Motor neuron (in vitro differentiated cells): ENCODE results near the gene NLRP11. TPM values are rescaled to one million over a fixed set of nuclear protein-coding genes. Genes with fewer than 3 reads are reported as not detected.
"Not testable (repeated sequence)": the region's sequence is repeated elsewhere in the genome, so short reads cannot be mapped to it uniquely, and the experiment has no call there.

Experiments
- ATAC-seq, 8 experiments: fragments of 200-7000 bp; cut with Tn5 transposase; replicated peaks in 6 of 8; 2 replicates each; pipeline ENCODE4 v1.8.0; 2021; ENCODE audit warnings: mild to moderate bottlenecking in 8 of 8, moderate library complexity in 8 of 8
- H3K27ac ChIP-seq, 2 donors: fragments of 250-450 bp; sonication (Bioruptor Pico); 2 replicates each; pipeline ENCODE4 v1.9.0; 2021; ENCODE audit warnings: antibody characterized with exemption in 2 of 2, mild to moderate bottlenecking in 2 of 2, moderate library complexity in 1 of 2
- H3K4me1 ChIP-seq, 2 donors: fragments of 250-450 bp; sonication (Bioruptor Pico); replicated peaks in 1 of 2; 2 replicates each; pipeline ENCODE4 v1.6.1; 2021; ENCODE audit warnings: antibody characterized with exemption in 2 of 2, mild to moderate bottlenecking in 2 of 2, moderate library complexity in 1 of 2
- H3K4me3 ChIP-seq, 5 donors: fragments of 250-450 bp; sonication (Bioruptor Pico); 2 replicates each; pipeline ENCODE4 v1.9.0; 2021; ENCODE audit warnings: antibody characterized with exemption in 5 of 5, mild to moderate bottlenecking in 5 of 5, moderate library complexity in 4 of 5
- WGBS, 10 experiments: fragments of 450-650 bp; shearing (Covaris generic); methylation state at CpG; one replicate each; pipeline ENCODE4 v1.0.0; 2022; 5-methylcytosine and 5-hydroxymethylcytosine counted together
- in situ Hi-C, 9 experiments: fragments of 400-800 bp; cut with MboI; loops; one replicate each; pipeline ENCODE4 v1.15.0; 2021; ENCODE audit warnings: low sequenced_read_pairs in 9 of 9, low pct_unique_long_range_greater_than_20kb in 2 of 9; ENCODE audit not compliant: unreplicated experiment in 9 of 9
- total RNA-seq, 8 experiments: library from RNA; unstranded; fragments of 300-600 nt; gene quantifications; 2 replicates each; pipeline versions ENCODE4 v1.2.3 to v1.2.4, GENCODE V29; 2022

The NLRP11 gene
- total RNA-seq, 8 experiments from 2014 or later, result 0.09 to 0.24 (median 0.14) TPM; not detected in 5

GRCh38 chr19:55766466-55766865 lies 65.3 kb downstream of the NLRP11 start:
- Histone ChIP-seq H3K27ac (no peak overlapping the region), H3K4me1 (no peaks in the 10 kb centered on the region), H3K4me3 (no peak overlapping the region)
- no peak for ATAC-seq
- 9 to 54% (median 30%) methylated on average over 3 to 7 of the region's 7 CpGs; no CpG with 5 or more reads in 4 of the 10 experiments for WGBS, 10 experiments
- in situ Hi-C loops, result no loop called here

DNA sequence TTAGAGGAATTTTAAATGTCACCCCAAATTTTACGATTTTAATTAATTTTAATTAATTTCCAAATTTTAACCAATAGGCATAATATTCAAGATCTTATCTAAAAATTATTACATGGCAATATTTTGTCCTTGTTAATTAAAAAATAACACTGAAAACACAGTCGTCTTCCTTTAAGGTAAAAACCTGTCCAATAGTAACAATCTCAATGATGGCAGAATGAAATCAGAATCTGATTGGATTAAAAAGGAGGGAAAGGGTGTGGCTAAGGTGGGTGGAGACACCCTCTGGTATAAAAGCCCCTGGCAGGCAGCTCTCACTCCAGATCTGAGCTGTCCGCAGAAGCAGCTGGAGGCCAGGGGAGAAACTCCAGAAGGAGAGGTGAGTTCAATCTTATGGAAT lies 73.0 kb downstream of the NLRP11 start, which contains the start of gene RFPL4A:
TSS of gene RFPL4A (plus strand) at position 301 of the 400 bp plus-strand sequence. CDS start 2,704 bp downstream, outside the sequence.
- ATAC-seq, in situ Hi-C loops, H3K4me1 ChIP-seq, H3K27ac ChIP-seq, H3K4me3 ChIP-seq: not testable (repeated sequence)
- WGBS, 10 experiments, result 50 to 100% (median 60%) methylated on average over 1 to 2 of the region's 3 CpGs; no CpG with 5 or more reads in 7 of the 10 experiments

- in situ Hi-C loops, ATAC-seq, H3K4me3 ChIP-seq, H3K27ac ChIP-seq, H3K4me1 ChIP-seq: not testable (repeated sequence)
- 7 to 80% (median 44%) methylated on average over 1 to 4 of the region's 4 CpGs; no CpG with 5 or more reads in 3 of the 10 experiments for WGBS, 10 experiments
These were observed 75.0 kb downstream of the NLRP11 start for GRCh38 chr19:55756808-55757207.

- no peak for ATAC-seq
- H3K4me1 ChIP-seq, result no peaks in the 10 kb centered on the region
- in situ Hi-C loops, result no loop called here
- H3K27ac ChIP-seq, result no peak overlapping the region
- 0 to 57% (median 21%) methylated on average over 2 to 3 of the region's 3 CpGs for WGBS, 10 experiments
- no peak overlapping the region for H3K4me3 ChIP-seq
These were observed 78.4 kb downstream of the NLRP11 start for GRCh38 chr19:55753401-55753800.

GRCh38 chr19:55750715-55751114 lies 81.1 kb downstream of the NLRP11 start:
- WGBS, 10 experiments, result 0 to 78% (median 42%) methylated on average over 2 to 6 of the region's 6 CpGs
- in situ Hi-C loops, result no loop called here
- Histone ChIP-seq H3K4me3 (no peak overlapping the region), H3K4me1 (no peaks in the 10 kb centered on the region), H3K27ac (no peak overlapping the region)
- no peak for ATAC-seq

DNA sequence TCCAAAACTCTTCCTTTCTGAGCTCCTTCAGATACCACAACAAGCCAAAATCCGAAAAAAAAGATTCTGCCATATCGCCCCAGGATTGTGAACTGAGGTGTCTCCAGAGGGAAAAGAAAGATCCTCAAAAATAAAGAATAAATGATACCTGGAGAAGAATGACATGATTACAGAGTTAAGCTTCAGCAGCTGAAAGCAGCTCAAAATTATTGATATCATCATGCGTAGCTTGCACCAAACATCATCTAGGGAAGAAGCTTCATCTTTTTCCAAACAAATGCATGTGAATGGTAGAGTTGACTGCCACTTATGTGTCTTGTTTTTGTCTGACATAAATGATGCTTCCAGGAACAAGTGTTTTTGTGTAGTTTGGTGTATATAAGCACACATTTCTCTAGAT lies 93.5 kb downstream of the NLRP11 start, which contains the start of gene NLRP9:
TSS of gene NLRP9 (minus strand) at position 101 of the 400 bp plus-strand sequence. CDS start at position 73, 28 bp downstream.
- Histone ChIP-seq H3K27ac (no peak within 1 kb of the TSS), H3K4me1 (no peaks in the 10 kb centered on the region), H3K4me3 (no peak within 1 kb of the TSS)
- no peak for ATAC-seq
- in situ Hi-C loops, result no loop called here
- 8 to 58% (median 38%) methylated on average over 2 to 3 of the region's 3 CpGs; no CpG with 5 or more reads in 2 of the 10 experiments for WGBS, 10 experiments

Other genes with a start within 250 kb of the NLRP11 start
- gene FIZ1, start 232.5 kb downstream of the NLRP11 start, total RNA-seq, result 10 to 100 TPM in 2 of 8 experiments, 1 to 10 TPM in 6; 5.0 to 11.6 (median 8.3) TPM
- gene ZNF524, start 231.7 kb downstream of the NLRP11 start, total RNA-seq, result 10 to 100 TPM in 1 of 8 experiments, 1 to 10 TPM in 7; 3.7 to 12.3 (median 5.4) TPM
- 1 to 10 TPM in 7 of 8 experiments, under 1 TPM in 1; 0.87 to 6.9 (median 3.5) TPM for gene ZNF865, start 226.4 kb downstream of the NLRP11 start, total RNA-seq
- gene ZNF784, start 207.4 kb downstream of the NLRP11 start, total RNA-seq, result 1 to 10 TPM; 1.6 to 8.2 (median 4.1) TPM
- gene ZNF580, start 191.0 kb downstream of the NLRP11 start, total RNA-seq, result 10 to 100 TPM in 6 of 8 experiments, 1 to 10 TPM in 2; 7.9 to 25.0 (median 11.1) TPM
- gene ZNF581, start 188.3 kb downstream of the NLRP11 start, total RNA-seq, result 10 to 100 TPM; 18.3 to 34.2 (median 24.9) TPM
- 10 to 100 TPM in 7 of 8 experiments, 1 to 10 TPM in 1; 9.8 to 23.6 (median 13.6) TPM for gene CCDC106, start 183.8 kb downstream of the NLRP11 start, total RNA-seq
- 100 to 1,000 TPM in 7 of 8 experiments, 10 to 100 TPM in 1; 85.3 to 252 (median 133) TPM for gene U2AF2, start 177.0 kb downstream of the NLRP11 start, total RNA-seq
- gene EPN1, start 156.8 kb downstream of the NLRP11 start, total RNA-seq, result 10 to 100 TPM; 21.8 to 79.7 (median 50.3) TPM
- gene NLRP9, start 93.6 kb downstream of the NLRP11 start, total RNA-seq, result 1 to 10 TPM in 1 of 8 experiments, under 1 TPM in 3, not detected in 4; 0.08 to 1.1 (median 0.23) TPM
- under 1 TPM in 1 of 8 experiments, not detected in 7; 0.31 TPM for gene RFPL4A, start 72.9 kb downstream of the NLRP11 start, total RNA-seq
- under 1 TPM in 2 of 8 experiments, not detected in 6; 0.38 to 0.66 TPM for gene RFPL4AL1, start 62.9 kb downstream of the NLRP11 start, total RNA-seq
- gene NLRP4, start 4.5 kb upstream of the NLRP11 start, total RNA-seq, result under 1 TPM in 2 of 8 experiments, not detected in 6; 0.14 to 0.17 TPM
- gene NLRP13, start 100.3 kb upstream of the NLRP11 start, total RNA-seq, result under 1 TPM in 3 of 8 experiments, not detected in 5; 0.04 to 0.28 (median 0.10) TPM
- under 1 TPM in 3 of 8 experiments, not detected in 5; 0.04 to 0.28 (median 0.14) TPM for gene NLRP8, start 115.8 kb upstream of the NLRP11 start, total RNA-seq
- under 1 TPM in 3 of 8 experiments, not detected in 5; 0.10 to 0.14 (median 0.10) TPM for gene NLRP5, start 154.8 kb upstream of the NLRP11 start, total RNA-seq